HepG2 (cell line): ENCODE data around the gene SPTA1. TPM values are rescaled to one million over a fixed set of nuclear protein-coding genes. Genes with fewer than 3 reads are reported as not detected.

Source experiments
- ATAC-seq: fragments of 200-7000 bp; cut with Tn5 transposase; 3 replicates; pipeline ENCODE4 v1.9.1; 2020; ENCODE audit warnings: mild to moderate bottlenecking, moderate library complexity
- BruUV-seq: library from RNA; stranded (reverse); fragments of 400-500 nt; replicated peaks from 2 replicates; lab custom pipeline; 2021; lab: Mats Ljungman, UMichigan
- CTCF ChIA-PET: fragments of 300-600 bp; formaldehyde crosslinking; extraction: SDS; loops from one replicate; lab custom pipeline; 2021; ENCODE audit warnings: low total read pairs, inconsistent platforms, low intra/inter-chr PET ratio; lab: Yijun Ruan, JAX
- POLR2A ChIA-PET: fragments of 350-600 bp; sonication (Branson Sonifier 250); formaldehyde crosslinking; loops from one replicate; lab custom pipeline; 2020; ENCODE audit warnings: antibody characterized with exemption, inconsistent platforms; lab: Yijun Ruan, JAX
- DNase-seq: peaks from one replicate; pipeline ENCODE4 v3.0.0-alpha.2; 2015; ENCODE audit warnings: low spot score
- FAIRE-seq: peaks from 3 replicates; lab custom pipeline; 2011; peaks lifted over from hg19 to GRCh38; lab: Jason Lieb, UNC
- H2AFZ ChIP-seq: one replicate; pipeline ENCODE4 v1.6.1; 2011; ENCODE audit warnings: low read length, inconsistent platforms
- H3K27ac ChIP-seq: fragments of 300-600 bp; 3 replicates; pipeline ENCODE4 v1.8.0; 2011; ENCODE audit warnings: mixed run types, mild to moderate bottlenecking, mixed read lengths, low read length, inconsistent platforms; ENCODE audit not compliant: insufficient read depth; ENCODE audit errors: extremely low read length
- H3K27me3 ChIP-seq, 2 experiments: fragments of 200-600 bp in 1 of 2; 2 replicates in 1 of 2; 3 replicates in 1 of 2; pipeline versions ENCODE4 v1.6.0 to v1.8.0; 2011; ENCODE audit warnings: low read length in 2 of 2, mild to moderate bottlenecking in 2 of 2, moderate library complexity in 2 of 2, inconsistent platforms in 1 of 2; ENCODE audit not compliant: insufficient read depth in 2 of 2, control insufficient read depth in 1 of 2
- H3K36me3 ChIP-seq, 2 experiments: fragments of 200-600 bp in 1 of 2; replicated peaks in 1 of 2; 2 replicates in 1 of 2; 3 replicates in 1 of 2; pipeline versions ENCODE4 v1.5.1 to v1.8.0; 2011; ENCODE audit warnings: low read length in 2 of 2, inconsistent platforms in 1 of 2; ENCODE audit not compliant: insufficient read depth in 2 of 2, control insufficient read depth in 1 of 2
- H3K4me1 ChIP-seq: 2 replicates; pipeline ENCODE4 v1.5.1; 2012; ENCODE audit warnings: low read length, inconsistent platforms; ENCODE audit not compliant: insufficient read depth
- H3K4me2 ChIP-seq: 2 replicates; pipeline ENCODE4 v1.6.0; 2011; ENCODE audit warnings: low read depth, low read length, inconsistent platforms
- H3K4me3 ChIP-seq, 3 experiments: fragments of 200-600 bp in 1 of 3; sonication (generic), shearing (Covaris generic) in 1 of 3; replicated peaks in 1 of 3; 2 replicates each; pipeline ENCODE4 v1.5.1; 2011 to 2016; ENCODE audit warnings: low read length in 3 of 3, inconsistent platforms in 2 of 3, low read depth in 2 of 3, mild to moderate bottlenecking in 2 of 3, control low read depth in 1 of 3, mixed read lengths in 1 of 3; ENCODE audit not compliant: insufficient read depth in 1 of 3
- H3K79me2 ChIP-seq: one replicate; pipeline ENCODE4 v1.6.1; 2011; ENCODE audit warnings: low read length, inconsistent platforms; ENCODE audit not compliant: insufficient read depth
- H3K9ac ChIP-seq: 2 replicates; pipeline ENCODE4 v1.6.0; 2011; ENCODE audit warnings: mild to moderate bottlenecking, low read depth, low read length, inconsistent platforms; ENCODE audit not compliant: insufficient read depth
- H3K9me3 ChIP-seq: 2 replicates; pipeline ENCODE4 v1.5.1; 2012; ENCODE audit warnings: mild to moderate bottlenecking, low read length
- H4K20me1 ChIP-seq: 2 replicates; pipeline ENCODE4 v1.6.0; 2011; ENCODE audit warnings: inconsistent platforms, mild to moderate bottlenecking, low read length, moderate library complexity; ENCODE audit not compliant: insufficient read depth
- BCLAF1 ChIP-seq: fragments of 450-650 bp; IDR thresholded peaks from 2 replicates; pipeline ENCODE4 v1.6.1; 2017; ENCODE audit warnings: mild to moderate bottlenecking
- ELF1 ChIP-seq: sonication (generic); formaldehyde crosslinking; IDR thresholded peaks from 2 replicates; pipeline ENCODE4 v1.4.0; 2020; ENCODE audit warnings: missing genetic modification reagents
- ELK4 ChIP-seq: sonication (generic); formaldehyde crosslinking; IDR thresholded peaks from 2 replicates; pipeline ENCODE4 v1.9.0; 2021; ENCODE audit warnings: missing genetic modification reagents, borderline replicate concordance
- HNRNPK ChIP-seq: fragments of 200-400 bp; formaldehyde crosslinking; IDR thresholded peaks from 2 replicates; pipeline ENCODE4 v1.6.1; 2018; ENCODE audit warnings: low read length, low read depth, moderate library complexity, mild to moderate bottlenecking; ENCODE audit not compliant: poor library complexity, severe bottlenecking
- MBNL3 ChIP-seq: fragments of 250-450 bp; sonication (Bioruptor Pico); conservative IDR thresholded peaks from 2 replicates; pipeline ENCODE4 v1.8.0; 2022; ENCODE audit warnings: mild to moderate bottlenecking, inconsistent platforms
- MTERF4 ChIP-seq: sonication (generic); formaldehyde crosslinking; IDR thresholded peaks from 2 replicates; pipeline ENCODE4 v1.8.0; 2023; ENCODE audit warnings: mild to moderate bottlenecking, missing genetic modification reagents
- PRDM4 ChIP-seq: sonication (generic); formaldehyde crosslinking; IDR thresholded peaks from 2 replicates; pipeline ENCODE4 v1.9.0; 2021; ENCODE audit warnings: missing genetic modification reagents, borderline replicate concordance
- PRPF4 ChIP-seq: fragments of 200-400 bp; formaldehyde crosslinking; IDR thresholded peaks from 2 replicates; pipeline ENCODE4 v1.6.1; 2016; ENCODE audit warnings: low read length, low read depth; ENCODE audit not compliant: poor library complexity, severe bottlenecking
- REXO4 ChIP-seq: sonication (generic); formaldehyde crosslinking; IDR thresholded peaks from 2 replicates; pipeline ENCODE4 v1.8.0; 2022; ENCODE audit warnings: missing genetic modification reagents, mild to moderate bottlenecking, borderline replicate concordance
- SP5 ChIP-seq: IDR thresholded peaks from 2 replicates; pipeline ENCODE4 v1.6.1; 2016; ENCODE audit warnings: low read depth, borderline replicate concordance
- ZBTB38 ChIP-seq: sonication (generic); formaldehyde crosslinking; IDR thresholded peaks from 2 replicates; pipeline ENCODE4 v1.5.1; 2020; ENCODE audit warnings: mild to moderate bottlenecking, missing genetic modification reagents
- ZFAT ChIP-seq: sonication (generic); formaldehyde crosslinking; conservative IDR thresholded peaks from 2 replicates; pipeline ENCODE4 v1.8.1; 2023; ENCODE audit warnings: missing genetic modification reagents, inconsistent platforms
- ZFP62 ChIP-seq: sonication (generic); formaldehyde crosslinking; IDR thresholded peaks from 2 replicates; pipeline ENCODE4 v1.4.0; 2020; ENCODE audit warnings: missing genetic modification reagents
- ZKSCAN1 ChIP-seq: fragments of 150-350 bp; IDR thresholded peaks from 2 replicates; pipeline ENCODE4 v1.6.1; 2014; ENCODE audit warnings: low read length
- ZNF160 ChIP-seq: sonication (generic); formaldehyde crosslinking; IDR thresholded peaks from 2 replicates; pipeline ENCODE4 v1.8.0; 2022; ENCODE audit warnings: mild to moderate bottlenecking, inconsistent platforms, missing genetic modification reagents
- ZNF34 ChIP-seq: sonication (generic); formaldehyde crosslinking; IDR thresholded peaks from 2 replicates; pipeline ENCODE4 v1.4.0; 2020; ENCODE audit warnings: mild to moderate bottlenecking, missing genetic modification reagents, borderline replicate concordance
- ZNF629 ChIP-seq: sonication (generic); formaldehyde crosslinking; conservative IDR thresholded peaks from 2 replicates; pipeline ENCODE4 v1.5.0; 2020; ENCODE audit warnings: missing genetic modification reagents
- ZNF737 ChIP-seq: sonication (generic); formaldehyde crosslinking; IDR thresholded peaks from 2 replicates; pipeline ENCODE4 v1.5.0; 2020; ENCODE audit warnings: missing genetic modification reagents, mild to moderate bottlenecking, borderline replicate concordance
- WGBS: methylation state at CpG from one replicate; pipeline ENCODE4 v1.1.6; 2017; ENCODE audit warnings: low lambda C conversion rate; 5-methylcytosine and 5-hydroxymethylcytosine counted together
- in situ Hi-C: cut with HindIII; loops from 2 replicates; pipeline ENCODE4 v1.10.0; 2017; ENCODE audit warnings: low pct_unique_long_range_greater_than_20kb; ENCODE audit not compliant: extremely low pct_ligation_motif_present
- intact Hi-C: fragments of 100-400 bp; cut with micrococcal nuclease; formaldehyde crosslinking; loops from one replicate; pipeline ENCODE4 v1.10.0; 2022; ENCODE audit not compliant: unreplicated experiment
- polyA plus RNA-seq, 8 experiments: library from polyadenylated mRNA; depleted of rRNA in 3 of 8; stranded (reverse) in 7 of 8; unstranded in 1 of 8; fragments of >200 nt; fragmentation: Illumina TruSeq in 4 of 8; extraction: Trizol in 4 of 8; gene quantifications; 2 replicates each; pipeline versions ENCODE4 v1.2.1 to v1.2.3, GENCODE V29; 2011 to 2016; ENCODE audit warnings: low read depth in 4 of 8, missing spikeins in 1 of 8, mixed read lengths in 1 of 8; ENCODE audit not compliant: insufficient read depth in 1 of 8
- total RNA-seq, 5 experiments: library from RNA; depleted of rRNA; stranded (reverse); fragments of >200 nt; fragmentation: Illumina TruSeq; extraction: Trizol; gene quantifications; 2 replicates each; pipeline ENCODE4 v1.2.3, GENCODE V29; 2016; ENCODE audit warnings: low read depth in 1 of 5

The SPTA1 gene
- total and polyA plus RNA-seq, 2 of the 13 experiments (the other 11 are each of a cell fraction or from before 2014, with no cell fraction given), result not detected

- ATAC-seq (no peak), FAIRE-seq (no peak), DNase-seq (no peak)
- Histone ChIP-seq H3K36me3 (no peaks in the 10 kb centered on the region), H3K9ac (no peak within 1 kb of the TSS), H3K9me3 (peaks cover 71% of the 10 kb centered on the region), H3K79me2 (no peaks in the 10 kb centered on the region), H3K4me3 (no peak within 1 kb of the TSS), H2AFZ (no peak within 1 kb of the TSS), H3K27me3 (no peaks in the 10 kb centered on the region), H4K20me1 (no peaks in the 10 kb centered on the region), H3K27ac (no peak within 1 kb of the TSS), H3K4me2 (no peak within 1 kb of the TSS), H3K4me1 (no peaks in the 10 kb centered on the region)
- no TSS peak for BruUV-seq
- in situ Hi-C loops, result no loop called here
- TF ChIP-seq BCLAF1 (no peak), MBNL3 (no peak), ZNF160 (CRISPR knock-in tag) (no peak), ZBTB38 (CRISPR knock-in tag) (no peak), SP5 (CRISPR knock-in tag) (no peak), ELF1 (no peak), PRDM4 (CRISPR knock-in tag) (no peak), HNRNPK (no peak), ZNF737 (CRISPR knock-in tag) (no peak), ZKSCAN1 (no peak), PRPF4 (no peak), ZFP62 (CRISPR knock-in tag) (no peak), ZNF34 (CRISPR knock-in tag) (no peak), MTERF4 (CRISPR knock-in tag) (no peak), REXO4 (no peak), ELK4 (CRISPR knock-in tag) (no peak), ZFAT (no peak), ZNF629 (CRISPR knock-in tag) (no peak)
- ChIA-PET POLR2A (no interaction called here), CTCF (no interaction called here)
- 0% methylated on average over 1 of the region's 1 CpG for WGBS
- intact Hi-C loops, result no loop called here
Observed at GRCh38 chr1:158604968-158605367, 81.5 kb downstream of the SPTA1 start, which contains the start of gene OR10Z1. Gene OR10Z1 (plus strand): TSS chr1:158605268. CDS start chr1:158606439, 1,171 bp downstream.
